Tibial artery (tissue), 4 donors: ENCODE measurements around the gene SLC41A2.

ENCODE experiments used
- DNase-seq, 2 donors: peaks; one replicate each; pipeline ENCODE4 v3.0.0-alpha.2; 2019
- H3K27ac ChIP-seq, 2 donors: fragments of 200-600 bp; sonication (generic) in 1 of 2; 1 replicate in 1 of 2; 2 replicates in 1 of 2; pipeline ENCODE4 v1.5.1; 2018 to 2019; ENCODE audit warnings: mild to moderate bottlenecking in 1 of 2
- H3K27me3 ChIP-seq, 2 donors: fragments of 200-600 bp; sonication (generic) in 1 of 2; one replicate each; pipeline versions ENCODE4 v1.5.1 to v1.6.0; 2016 to 2019
- H3K36me3 ChIP-seq, 3 donors: fragments of 200-600 bp; sonication (generic) in 2 of 3; one replicate each; pipeline ENCODE4 v1.5.1; 2016 to 2019; ENCODE audit warnings: mild to moderate bottlenecking in 2 of 3
- H3K4me1 ChIP-seq, 4 donors: fragments of 200-600 bp; sonication (generic) in 2 of 4; 1 replicate in 3 of 4; 2 replicates in 1 of 4; pipeline ENCODE4 v1.5.1; 2016 to 2019
- H3K4me3 ChIP-seq, 2 donors: fragments of 200-600 bp; sonication (generic) in 1 of 2; 1 replicate in 1 of 2; 2 replicates in 1 of 2; pipeline ENCODE4 v1.5.1; 2018 to 2019; ENCODE audit warnings: mild to moderate bottlenecking in 2 of 2
- H3K9me3 ChIP-seq, 3 donors: fragments of 200-600 bp; sonication (generic) in 1 of 3; one replicate each; pipeline ENCODE4 v1.5.1; 2016 to 2019
- intact Hi-C: fragments of 100-400 bp; cut with DNase I; formaldehyde crosslinking; loops from one replicate; pipeline ENCODE4 v1.15.0; 2023; ENCODE audit warnings: low total_unique reads
- TF ChIP-seq, protein P1 (sequence below), 2 experiments: fragments of 200-600 bp in 1 of 2; fragments of 450-650 bp in 1 of 2; IDR thresholded peaks; one replicate each; pipeline ENCODE4 v1.5.1; 2017 to 2019; ENCODE audit warnings: antibody characterized with exemption in 2 of 2, mild to moderate bottlenecking in 1 of 2, moderate library complexity in 1 of 2

SLC41A2 gene

DNA sequence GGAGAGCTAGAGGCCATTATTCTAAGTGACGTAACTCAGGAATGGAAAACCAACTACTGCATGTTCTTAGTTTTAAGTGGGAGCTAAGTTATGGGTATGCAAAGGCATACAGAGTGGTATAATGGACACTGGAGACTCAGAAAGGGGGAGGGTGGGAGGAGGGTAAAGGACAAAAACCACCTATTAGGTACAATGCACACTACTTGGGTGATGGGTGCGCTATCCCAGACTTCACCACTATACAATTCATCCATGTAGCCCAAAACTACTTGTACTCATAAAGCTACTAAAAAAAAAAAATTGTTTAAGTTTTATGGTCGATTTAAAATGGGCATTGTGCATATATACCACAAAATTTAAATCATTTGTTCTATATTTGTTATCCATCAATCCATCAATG, 24.3 kb downstream of the SLC41A2 start:
- TF ChIP-seq, protein P1, sequence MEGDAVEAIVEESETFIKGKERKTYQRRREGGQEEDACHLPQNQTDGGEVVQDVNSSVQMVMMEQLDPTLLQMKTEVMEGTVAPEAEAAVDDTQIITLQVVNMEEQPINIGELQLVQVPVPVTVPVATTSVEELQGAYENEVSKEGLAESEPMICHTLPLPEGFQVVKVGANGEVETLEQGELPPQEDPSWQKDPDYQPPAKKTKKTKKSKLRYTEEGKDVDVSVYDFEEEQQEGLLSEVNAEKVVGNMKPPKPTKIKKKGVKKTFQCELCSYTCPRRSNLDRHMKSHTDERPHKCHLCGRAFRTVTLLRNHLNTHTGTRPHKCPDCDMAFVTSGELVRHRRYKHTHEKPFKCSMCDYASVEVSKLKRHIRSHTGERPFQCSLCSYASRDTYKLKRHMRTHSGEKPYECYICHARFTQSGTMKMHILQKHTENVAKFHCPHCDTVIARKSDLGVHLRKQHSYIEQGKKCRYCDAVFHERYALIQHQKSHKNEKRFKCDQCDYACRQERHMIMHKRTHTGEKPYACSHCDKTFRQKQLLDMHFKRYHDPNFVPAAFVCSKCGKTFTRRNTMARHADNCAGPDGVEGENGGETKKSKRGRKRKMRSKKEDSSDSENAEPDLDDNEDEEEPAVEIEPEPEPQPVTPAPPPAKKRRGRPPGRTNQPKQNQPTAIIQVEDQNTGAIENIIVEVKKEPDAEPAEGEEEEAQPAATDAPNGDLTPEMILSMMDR (IDR thresholded peaks at IDR 0.05) = no peak
- H3K4me3 ChIP-seq = no peak overlapping the region
- no peak for DNase-seq
- no peaks in the 10 kb centered on the region for H3K27me3 ChIP-seq
- no peak overlapping the region for H3K27ac ChIP-seq
- intact Hi-C loops = no loop called here
- H3K4me1 ChIP-seq = peaks cover 0 to 32% (median 18%) of the 10 kb centered on the region in 4 donors
- H3K9me3 ChIP-seq = no peaks in the 10 kb centered on the region
- H3K36me3 ChIP-seq = no peaks in the 10 kb centered on the region

DNA sequence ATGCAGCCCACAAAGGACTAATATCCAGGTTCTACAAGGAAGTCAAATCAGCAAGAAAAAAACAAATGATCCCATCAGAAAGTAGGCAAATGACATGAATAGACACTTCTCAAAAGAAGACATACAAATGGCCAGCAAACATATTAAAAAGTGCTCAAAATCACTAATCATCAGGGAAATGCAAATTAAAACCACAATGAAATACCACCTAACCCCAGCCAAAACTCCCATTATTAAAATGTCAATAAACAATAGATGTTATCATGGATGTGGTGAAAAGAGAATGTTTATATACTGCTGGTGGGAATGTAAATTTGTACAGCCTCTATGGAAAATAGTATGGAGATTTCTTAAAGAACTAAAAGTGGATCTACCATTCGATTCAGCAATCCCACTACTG, 25.0 kb downstream of the SLC41A2 start:
- Histone ChIP-seq H3K4me3 (no peak overlapping the region), H3K9me3 (no peaks in the 10 kb centered on the region), H3K27ac (no peak overlapping the region), H3K4me1 (peaks cover 0 to 36% (median 15%) of the 10 kb centered on the region in 4 donors), H3K36me3 (no peaks in the 10 kb centered on the region), H3K27me3 (no peaks in the 10 kb centered on the region)
- no peak for DNase-seq
- intact Hi-C loops = no loop called here
- TF ChIP-seq, protein P1 (IDR thresholded peaks at IDR 0.05) = no peak

DNA sequence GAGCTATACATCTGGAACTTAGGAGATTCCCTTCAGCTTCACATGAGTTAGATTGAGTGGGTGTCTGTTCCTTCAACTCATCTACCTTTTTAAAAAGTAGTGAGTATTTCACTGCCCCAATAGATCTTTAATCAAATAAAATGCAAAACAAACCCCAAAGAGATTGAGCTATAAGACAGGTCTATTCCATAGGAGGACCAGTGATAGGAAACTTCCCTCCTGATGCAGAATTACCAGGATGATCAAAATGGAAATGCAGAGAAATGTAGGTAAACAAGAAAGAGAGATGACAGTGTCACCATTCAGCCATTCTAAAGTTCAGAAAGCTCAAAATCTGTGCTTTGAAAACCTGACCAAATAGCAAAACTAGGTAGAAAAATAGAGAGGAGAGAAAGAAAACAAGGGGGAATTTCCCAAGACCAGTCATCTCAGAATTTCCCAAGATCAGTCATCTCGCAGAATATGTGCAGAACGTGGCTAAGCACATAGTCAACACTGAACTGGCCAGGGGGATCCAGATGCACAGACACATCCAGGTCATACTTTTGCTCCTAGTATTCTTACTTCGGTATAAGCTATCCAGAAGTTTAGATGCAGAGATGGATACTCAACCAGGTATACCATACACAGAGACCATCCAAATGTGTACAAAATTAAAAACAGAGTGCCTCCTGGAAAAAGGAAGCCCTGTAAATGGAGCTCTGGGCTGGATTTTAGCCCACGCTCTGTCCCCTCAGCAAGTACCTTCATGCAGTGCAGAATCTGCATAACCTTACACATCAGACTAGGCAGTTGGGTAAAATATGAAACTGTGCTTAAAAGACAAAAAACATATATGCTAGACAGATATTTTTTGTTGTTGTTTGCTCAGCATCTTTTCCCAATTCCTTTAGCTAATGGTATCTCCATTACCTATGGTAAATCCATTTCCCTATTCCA, 27.4 kb downstream of the SLC41A2 start:
- intact Hi-C loops = no loop called here
- Histone ChIP-seq H3K27ac (peak overlapping the region; percentile 35 to 67), H3K27me3 (no peaks in the 10 kb centered on the region), H3K36me3 (peaks cover 0 to 5% (median 0%) of the 10 kb centered on the region in 3 donors), H3K4me1 (peaks cover 0 to 34% (median 15%) of the 10 kb centered on the region in 4 donors), H3K4me3 (no peak overlapping the region), H3K9me3 (no peaks in the 10 kb centered on the region)
- TF ChIP-seq, protein P1 (IDR thresholded peaks at IDR 0.05) = no peak
- no peak for DNase-seq

DNA sequence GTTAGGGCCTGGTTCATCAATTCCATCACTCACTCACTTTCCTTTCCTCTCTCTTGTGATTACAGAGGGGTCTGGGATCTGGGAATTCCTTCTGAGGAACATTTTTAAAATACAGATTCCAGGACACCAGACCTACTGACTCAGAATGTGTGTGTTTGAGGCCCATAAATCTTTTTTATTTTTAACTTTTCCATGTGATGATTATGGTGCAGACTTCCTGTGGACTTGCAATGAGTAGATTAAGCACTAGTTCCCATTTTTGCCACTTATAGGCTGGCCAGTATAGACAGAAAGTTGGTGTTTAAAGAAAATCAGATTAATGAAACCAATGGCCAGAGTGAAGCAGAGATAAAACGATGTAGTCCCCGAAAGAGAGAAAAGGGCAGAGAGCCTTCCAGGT, 28.1 kb downstream of the SLC41A2 start:
- Histone ChIP-seq H3K27me3 (no peaks in the 10 kb centered on the region), H3K4me3 (no peak overlapping the region), H3K27ac (peak overlapping the region; percentile 35 to 67), H3K36me3 (peaks cover 0 to 5% (median 0%) of the 10 kb centered on the region in 3 donors), H3K4me1 (peaks cover 0 to 34% (median 15%) of the 10 kb centered on the region in 4 donors), H3K9me3 (no peaks in the 10 kb centered on the region)
- intact Hi-C loops = no loop called here
- no peak for DNase-seq
- TF ChIP-seq, protein P1 (IDR thresholded peaks at IDR 0.05) = no peak

DNA sequence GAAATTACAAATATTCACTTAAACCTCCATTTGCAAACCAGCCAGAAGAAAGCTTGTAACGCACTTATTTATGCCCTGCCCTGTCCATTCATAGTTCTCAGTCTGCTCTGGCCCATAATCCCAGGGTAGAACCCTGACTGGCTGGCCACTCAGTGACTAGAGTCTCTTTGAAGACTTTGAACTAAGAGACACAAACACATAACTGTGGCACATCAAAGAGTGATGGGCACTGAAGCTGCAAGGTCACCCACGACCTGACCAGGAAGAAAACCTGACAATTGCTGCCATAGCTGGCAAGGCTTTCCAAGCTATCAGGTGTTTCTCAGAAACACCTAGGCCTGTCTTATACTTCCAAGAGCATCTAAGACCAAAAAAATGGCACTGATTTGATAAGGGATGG, 28.7 kb downstream of the SLC41A2 start:
- Histone ChIP-seq H3K36me3 (peaks cover 0 to 5% (median 0%) of the 10 kb centered on the region in 3 donors), H3K4me1 (peaks cover 0 to 34% (median 15%) of the 10 kb centered on the region in 4 donors), H3K27ac (peak overlapping the region; percentile 35 to 67), H3K4me3 (no peak overlapping the region), H3K9me3 (no peaks in the 10 kb centered on the region), H3K27me3 (no peaks in the 10 kb centered on the region)
- intact Hi-C loops = no loop called here
- TF ChIP-seq, protein P1 (IDR thresholded peaks at IDR 0.05) = no peak
- DNase-seq = no peak
